Hematopoietic multipotent progenitor cell (in vitro differentiated cells): ENCODE results near the gene SCAPER. TPM values are rescaled to one million over a fixed set of nuclear protein-coding genes. Genes with fewer than 3 reads are reported as not detected.
A peak's percentile ranks its signal among the peaks of the same experiment; 100 is the strongest.
"Not testable (repeated sequence)": the region's sequence is repeated elsewhere in the genome, so short reads cannot be mapped to it uniquely, and the experiment has no call there.

Experiments
- DNase-seq, 3 donors: peaks; one replicate each; pipeline ENCODE4 v3.0.0-alpha.2; 2011 to 2015; ENCODE audit warnings: low read depth in 2 of 3, low spot score in 2 of 3
- total RNA-seq: library from RNA; depleted of rRNA; stranded (reverse); fragments of >200 nt; gene quantifications from one replicate; pipeline ENCODE4 v1.2.3, GENCODE V29; 2012

Gene SCAPER
- total RNA-seq, 1 donor, result 9.4 TPM

DNA sequence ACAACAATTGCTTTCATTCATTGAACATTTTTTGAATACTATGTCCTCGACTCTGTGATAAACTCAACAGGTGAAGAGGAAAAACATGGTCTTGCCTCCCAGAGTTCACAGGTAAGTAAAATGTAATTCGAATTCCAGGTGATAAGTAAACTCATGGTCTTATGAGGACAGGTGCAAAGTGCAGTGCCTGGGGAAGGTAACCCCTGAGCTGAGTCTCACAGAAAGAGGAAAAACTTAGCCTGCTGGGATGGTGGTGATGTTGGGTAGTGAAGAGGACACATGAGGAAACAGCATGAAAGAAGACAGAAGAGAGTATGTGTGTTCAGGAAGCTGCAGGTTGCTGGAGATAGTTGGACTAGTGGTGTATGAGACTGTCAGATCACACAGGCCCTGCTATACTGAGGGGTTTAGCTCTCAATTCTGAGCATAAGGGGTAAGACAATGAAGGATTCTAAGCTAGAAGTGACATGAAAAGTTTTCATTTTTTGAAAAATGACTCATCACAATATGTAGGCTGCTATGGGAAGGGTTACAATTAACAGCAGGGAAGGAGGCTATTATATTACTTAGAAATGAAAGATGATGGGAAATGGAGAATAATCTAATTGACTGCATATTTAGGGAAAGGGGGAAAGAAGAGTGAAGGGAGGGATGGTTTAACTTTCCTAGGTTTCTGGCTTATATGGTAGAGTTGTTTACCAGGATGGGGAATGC, 457.3 kb downstream of the SCAPER start:
- DNase-seq, result no peak

DNA sequence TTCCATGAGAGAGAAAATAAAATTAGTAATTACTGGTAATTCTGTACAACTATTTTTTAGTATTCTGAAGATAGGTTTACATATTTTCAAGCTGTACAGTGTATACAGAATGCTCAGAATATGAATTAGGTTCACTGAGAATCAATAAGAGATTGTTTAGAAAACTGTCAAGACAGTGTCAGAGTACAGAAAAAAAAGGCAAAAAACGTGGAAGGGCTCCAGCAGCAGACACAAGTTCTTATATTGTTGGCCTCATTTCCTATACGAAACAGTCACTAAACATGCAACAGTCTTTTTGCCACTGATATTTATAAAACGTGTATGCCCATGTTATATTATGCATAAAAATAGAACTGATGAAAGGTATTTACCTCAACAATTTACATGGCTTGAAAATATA, 464.7 kb downstream of the SCAPER start:
- no peak for DNase-seq

DNA sequence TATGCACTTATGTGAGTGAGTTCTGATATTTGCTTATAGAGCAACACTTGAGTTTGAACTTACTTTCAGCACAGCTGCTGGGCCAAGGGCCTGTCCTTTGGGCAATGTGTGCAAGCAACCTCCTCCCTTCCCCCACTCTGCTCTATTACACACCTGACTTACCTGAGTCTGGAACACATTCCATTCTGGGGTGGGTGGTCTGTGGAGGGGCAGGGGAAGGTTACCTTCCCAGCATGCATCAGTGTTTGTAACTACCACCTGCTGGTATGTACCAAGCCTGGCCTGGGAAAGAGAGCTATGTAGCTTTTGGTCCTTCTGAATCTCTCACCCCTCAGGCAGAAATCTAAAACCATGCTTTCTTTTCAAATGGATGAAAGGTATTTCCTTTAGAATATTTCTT, 465.6 kb downstream of the SCAPER start:
- DNase-seq, result no peak

DNA sequence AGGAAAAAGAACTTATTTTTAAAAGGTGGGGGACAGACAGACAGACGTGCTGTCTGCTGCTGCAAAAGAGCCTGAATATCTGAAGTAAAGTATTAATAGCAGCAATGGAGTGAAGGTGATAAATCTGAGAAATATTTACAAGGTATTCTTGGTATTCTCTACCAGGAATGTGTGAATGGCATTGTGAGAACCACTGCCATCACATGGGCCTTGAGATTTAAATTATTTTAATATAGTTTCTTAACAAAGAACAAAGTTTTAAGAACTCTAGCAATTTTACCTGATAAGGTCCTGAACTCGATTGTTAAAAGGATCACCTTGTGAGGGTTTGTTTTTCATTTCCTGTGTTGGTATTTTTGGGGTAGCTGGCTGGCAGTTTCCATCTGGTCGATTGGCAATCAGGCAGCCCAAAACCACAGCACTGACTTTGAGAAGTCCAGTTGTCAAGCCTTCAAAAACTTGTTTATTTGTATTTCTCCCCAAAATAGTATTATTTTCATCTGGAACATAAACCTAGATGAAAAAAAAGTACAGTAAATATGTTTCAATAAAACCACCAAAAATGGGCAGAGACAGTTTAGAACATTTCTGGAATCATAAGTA, 471.2 kb downstream of the SCAPER start:
- no peak for DNase-seq

DNA sequence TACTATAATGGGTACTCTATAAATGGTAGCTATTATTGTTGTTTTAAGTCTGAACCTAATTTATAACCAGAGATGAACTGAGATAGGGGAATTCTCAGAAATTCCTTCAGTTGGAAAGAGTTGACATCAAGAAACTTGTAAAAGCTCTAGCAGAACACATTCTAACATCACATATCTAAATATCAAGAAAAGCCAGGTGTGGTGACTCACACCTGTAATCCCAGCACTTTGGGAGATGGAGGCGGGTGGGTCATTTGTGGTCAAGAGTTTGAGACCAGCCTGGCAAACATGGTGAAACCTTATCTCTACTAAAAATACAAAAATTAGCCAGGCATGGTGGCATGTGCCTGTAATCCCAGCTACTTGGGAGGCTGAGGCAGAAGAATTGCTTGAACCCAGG, 472.1 kb downstream of the SCAPER start:
- DNase-seq, result not testable (repeated sequence)

DNA sequence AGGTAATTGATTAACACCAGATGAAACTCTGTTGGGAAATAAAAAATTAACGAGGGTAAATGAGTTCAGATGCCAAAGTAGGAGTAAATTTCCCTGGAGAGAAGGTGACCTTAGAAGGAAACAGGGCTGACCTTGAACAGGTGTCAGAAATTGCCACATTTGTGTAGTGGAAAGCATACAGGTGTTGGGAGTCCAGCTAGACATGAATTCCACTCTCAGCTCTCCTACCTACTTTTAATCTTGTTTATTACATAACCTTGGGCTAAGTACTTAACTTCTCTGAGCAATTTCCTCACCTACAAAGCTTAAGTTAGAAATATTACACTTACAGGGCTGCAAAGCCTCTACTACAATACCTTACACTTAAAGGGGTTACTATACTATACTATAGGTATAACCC, 472.5 kb downstream of the SCAPER start:
- DNase-seq, result no peak

DNA sequence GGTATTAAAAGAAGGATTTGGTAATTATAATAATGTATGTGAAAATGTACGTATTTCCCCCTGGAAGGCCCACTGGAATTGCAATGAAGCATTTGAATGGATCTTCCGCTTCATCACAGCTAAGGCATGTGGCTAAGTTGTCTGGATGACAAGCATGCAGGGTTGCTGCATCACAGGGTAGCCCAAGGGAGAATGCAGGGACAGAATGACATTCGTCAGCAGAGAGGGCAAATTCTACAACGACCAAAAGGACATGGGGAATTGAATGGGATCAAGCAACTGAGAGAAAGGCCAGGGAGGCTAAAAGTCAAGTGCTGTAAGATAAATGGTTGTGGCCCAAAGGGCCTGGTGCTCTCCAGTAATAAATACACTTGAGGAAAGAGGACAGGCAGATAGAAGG, 473.2 kb downstream of the SCAPER start:
- no peak for DNase-seq

DNA sequence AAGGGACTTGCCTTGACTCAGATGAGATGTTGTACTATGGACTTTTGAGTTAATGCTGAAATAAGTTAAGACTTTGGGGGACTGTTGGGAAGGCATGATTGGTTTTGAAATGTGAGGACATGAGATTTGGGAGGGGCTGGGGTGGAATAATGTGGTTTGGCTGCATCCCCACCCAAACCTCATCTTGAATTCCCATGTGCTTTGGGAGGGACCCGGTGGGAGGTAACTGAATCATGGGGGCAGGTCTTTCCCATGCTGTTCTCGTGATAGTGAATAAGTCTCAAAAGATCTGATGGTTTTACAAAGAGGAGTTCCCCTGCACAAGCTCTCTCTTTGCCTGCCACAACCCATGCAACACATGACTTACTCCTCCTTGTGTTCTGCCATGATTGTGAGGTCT, 474.4 kb downstream of the SCAPER start:
- DNase-seq, result not testable (repeated sequence)

DNA sequence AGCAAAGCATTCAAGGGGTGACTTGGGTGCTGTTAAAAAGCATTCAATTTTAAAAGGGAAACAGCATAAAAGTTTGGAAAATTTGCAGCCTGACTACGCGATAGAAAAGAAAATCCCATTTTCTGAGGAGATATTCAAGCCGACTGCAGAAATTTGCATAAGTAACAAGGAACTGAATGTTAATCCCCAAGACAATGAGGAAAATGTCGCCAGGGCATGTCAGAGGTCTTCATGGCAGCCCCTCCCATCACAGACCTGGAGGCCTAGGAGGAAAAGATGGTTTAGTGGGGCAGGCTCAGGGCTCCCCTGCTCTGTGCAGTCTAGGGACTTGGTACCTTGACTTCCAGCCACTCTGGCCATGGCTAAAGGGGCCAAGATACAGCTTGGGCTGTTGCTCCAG, 475.5 kb downstream of the SCAPER start:
- DNase-seq, result no peak

DNA sequence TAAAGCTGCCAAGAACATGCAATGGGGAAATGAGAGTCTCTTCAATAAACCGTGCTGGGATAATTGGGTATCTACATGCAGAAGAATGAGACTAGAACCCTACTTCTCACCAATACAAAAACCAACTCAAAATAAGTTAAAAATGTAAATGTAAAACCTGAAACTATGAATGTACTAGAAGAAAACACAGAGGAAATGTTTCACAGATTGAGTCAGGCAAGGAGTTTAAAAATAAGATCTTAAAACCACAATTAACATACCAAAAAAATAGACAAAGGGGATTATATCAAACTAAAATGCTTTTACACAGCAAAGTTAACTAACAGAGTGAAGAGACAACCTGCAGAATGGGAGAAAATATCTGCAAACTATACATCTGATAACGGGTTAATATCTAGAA, 478.2 kb downstream of the SCAPER start:
- no peak for DNase-seq

DNA sequence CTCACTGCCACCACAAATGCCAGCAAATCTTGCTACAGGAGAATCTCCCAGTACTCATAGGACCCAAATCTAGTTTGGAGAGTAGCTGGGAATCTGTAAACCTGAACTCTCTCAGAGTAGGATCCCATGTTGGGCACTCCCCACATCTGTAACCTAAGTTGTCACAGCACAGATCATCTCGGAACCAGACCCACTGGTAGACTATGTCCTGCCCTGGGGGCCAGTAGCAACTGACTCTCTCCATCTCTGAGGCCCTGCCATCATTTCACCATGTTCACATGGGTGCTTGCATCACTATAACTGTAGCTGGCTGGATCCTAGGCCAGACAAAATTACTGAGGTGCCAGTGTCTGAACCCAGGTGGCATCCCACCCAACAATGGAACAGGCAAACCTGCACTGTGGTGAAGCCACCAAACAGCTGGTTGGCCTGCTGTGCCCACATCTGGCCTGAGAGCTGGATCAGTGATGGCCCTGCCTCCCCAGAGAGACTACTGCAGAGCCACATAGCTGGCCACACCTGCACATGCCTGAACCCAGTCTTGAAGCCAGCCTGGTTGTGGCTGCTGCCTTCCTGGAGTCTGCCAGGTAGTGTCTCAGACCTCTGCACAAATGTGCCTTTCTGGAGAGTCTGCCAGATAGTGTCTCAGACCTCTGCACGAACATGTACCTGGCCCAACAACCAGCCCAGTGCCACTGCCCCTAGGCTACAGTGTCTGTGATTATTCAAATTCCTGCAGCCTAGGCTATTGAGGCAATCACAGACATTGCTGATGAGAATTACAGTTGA, 486.6 kb downstream of the SCAPER start:
- DNase-seq, result no peak

DNA sequence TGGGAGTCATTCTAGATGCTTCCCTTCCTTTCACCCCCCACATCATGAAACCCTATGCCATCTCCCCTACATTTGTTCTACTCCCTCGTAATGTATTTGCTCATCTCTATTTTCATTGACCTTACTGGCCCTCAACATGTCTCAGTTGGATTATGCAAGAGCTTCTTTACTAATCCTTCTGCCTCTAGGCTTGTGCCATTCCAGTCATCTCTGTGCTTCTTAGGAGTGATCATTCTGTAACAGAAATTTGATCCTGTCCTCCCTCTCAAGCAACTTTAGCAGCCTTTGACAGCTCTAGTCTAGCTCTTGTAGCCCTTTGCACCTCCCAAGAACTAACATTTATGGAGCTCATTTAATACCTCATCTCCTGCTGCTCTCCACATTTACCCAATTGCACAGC, 503.9 kb downstream of the SCAPER start:
- no peak for DNase-seq

DNA sequence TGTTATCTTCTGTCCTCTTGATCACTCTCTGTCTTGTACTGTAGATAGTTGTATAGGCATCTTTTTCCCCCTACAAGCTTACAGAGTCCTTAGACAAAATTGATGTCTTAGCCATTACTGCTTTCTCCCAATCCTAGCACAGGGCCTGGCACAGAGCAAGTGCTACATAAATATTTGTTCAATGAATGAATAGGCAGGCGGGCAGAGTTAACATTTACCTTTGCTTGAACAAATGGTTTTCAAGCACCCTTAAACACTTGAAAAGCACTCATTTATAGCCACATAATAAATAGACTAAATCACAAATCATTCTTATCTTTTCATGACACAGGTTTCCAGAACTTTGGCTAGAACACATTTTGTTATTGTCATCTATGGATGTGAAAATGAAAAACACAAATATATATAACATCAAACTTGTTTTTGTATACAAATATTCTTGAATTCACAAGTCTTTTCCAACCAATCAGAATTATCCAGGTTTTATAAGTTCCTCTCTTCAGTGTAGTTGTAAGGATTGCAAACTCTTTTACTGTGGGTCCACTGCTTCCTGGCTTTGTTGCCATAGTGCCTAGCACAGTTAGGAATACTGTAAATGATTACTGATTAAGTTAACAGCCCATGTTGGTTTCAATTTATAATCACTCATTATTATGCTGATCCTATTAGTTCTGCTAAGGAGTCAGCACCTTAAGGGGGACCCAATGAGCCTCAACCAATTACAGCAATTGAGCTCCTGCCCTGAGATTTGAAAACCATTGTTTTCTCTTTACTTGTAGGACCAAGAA, 506.6 kb downstream of the SCAPER start:
- no peak for DNase-seq

DNA sequence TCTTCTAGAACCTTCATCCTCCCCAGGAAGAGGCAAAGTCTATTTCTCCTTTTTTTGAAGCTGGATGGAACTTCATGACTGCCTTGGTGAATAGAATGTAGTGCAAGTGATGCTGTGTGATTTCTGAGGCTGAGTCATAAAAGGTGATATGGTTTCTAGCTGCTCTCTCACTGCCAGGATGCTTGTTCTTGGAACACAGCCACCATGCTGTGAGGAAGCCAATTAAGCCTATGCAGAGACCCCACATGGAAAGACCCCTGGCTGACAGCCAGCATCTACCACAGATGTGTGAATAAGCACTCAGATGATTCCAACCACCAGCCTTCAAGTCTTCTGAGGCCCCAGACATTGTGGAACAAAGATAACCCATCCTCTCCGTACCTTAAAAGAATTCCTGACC, 511.5 kb downstream of the SCAPER start:
- peak in 2 of 3 donors; percentile 15 to 71 for DNase-seq

DNA sequence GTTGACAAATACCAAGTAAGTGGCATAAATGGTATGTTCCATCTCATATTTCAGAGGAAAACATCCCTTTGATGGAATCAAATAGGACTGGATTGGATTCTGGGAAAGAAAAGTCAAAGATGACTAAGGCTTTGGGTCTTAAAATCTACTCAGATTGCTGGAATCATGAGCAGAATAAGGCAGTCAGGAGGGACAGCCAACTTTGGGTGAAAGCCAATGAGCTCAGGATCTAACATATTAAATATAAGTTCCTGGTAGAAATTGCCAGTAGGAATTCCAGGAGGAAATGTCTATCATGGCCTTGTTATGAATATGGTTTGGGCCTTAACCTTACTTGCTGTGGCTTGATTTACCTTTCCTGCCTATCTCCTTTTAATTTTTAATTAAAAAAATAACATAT, 513.3 kb downstream of the SCAPER start:
- DNase-seq, result no peak

DNA sequence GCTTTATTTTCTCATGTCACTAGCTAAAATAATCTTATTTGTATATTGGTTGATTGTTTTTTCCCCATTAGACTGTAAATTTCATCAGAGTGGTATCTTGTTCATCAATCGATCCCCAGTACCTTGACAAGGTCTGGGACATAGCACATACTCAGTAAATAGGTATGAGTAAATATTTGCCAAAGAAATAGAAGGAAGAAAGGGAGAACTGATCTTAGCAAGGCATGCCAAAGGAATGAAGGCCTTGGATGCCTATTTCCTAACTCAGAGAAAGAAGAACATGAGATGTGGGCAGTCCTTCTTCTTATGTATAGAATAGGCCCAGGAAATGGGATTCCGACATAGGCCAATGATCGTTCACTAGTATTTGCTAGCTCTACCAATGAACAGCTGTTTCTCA, 513.8 kb downstream of the SCAPER start:
- no peak for DNase-seq

DNA sequence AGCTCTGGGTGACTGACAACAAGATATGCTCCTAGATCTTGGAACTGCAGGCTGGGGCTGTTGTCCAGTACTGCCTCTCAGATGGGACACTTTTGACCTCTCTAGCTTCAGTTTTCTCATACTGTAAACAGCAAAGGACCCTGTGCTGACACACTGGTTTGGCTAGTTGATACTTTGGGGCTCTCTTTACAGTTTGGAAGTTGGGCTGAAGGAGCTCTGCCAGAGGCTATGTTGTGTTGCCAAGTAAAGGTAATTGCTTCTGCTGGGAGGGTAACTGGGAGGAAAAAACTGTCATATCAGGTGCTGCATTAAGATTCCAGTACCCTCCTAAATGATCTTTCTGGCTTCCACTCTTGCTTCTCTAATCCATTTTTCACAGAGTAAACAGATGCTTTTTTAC, 514.6 kb downstream of the SCAPER start:
- no peak for DNase-seq

DNA sequence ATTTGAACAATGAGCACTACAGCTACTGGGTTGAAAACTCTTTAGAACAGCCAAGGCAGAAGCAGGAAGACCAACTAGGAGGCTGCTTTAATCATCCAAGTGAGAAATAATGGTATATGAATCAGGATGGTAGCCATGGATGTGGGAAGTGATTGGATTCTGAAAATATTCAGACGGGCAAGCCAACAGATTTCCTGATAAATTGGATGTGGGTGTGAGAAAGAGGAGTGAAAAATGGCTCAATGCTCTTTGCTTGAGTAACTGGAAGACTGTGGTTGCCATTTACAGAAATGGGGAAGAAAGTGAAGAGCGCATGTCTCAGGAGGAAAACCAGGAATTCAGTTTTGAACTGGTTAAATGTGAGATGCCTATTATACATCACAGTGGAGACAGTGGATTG, 518.2 kb downstream of the SCAPER start:
- DNase-seq, result no peak

DNA sequence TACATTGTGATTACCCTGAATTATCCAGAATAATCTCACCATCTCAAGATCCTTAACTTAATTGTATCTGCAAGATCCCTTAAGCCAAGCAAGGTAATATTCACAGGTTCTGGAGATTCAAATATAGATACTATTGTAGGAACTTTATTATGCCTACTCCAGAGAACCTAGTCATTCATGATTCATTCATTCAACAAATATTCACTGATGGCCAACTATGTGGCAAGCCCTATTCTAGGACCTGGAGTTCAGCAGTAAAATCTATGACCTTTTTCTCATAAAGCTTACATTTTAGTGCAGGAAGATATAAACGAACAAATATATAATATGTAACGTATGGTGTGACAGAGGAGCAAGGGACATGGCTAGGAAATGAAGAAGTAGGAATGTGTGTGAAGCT, 519.0 kb downstream of the SCAPER start:
- DNase-seq, result no peak

DNA sequence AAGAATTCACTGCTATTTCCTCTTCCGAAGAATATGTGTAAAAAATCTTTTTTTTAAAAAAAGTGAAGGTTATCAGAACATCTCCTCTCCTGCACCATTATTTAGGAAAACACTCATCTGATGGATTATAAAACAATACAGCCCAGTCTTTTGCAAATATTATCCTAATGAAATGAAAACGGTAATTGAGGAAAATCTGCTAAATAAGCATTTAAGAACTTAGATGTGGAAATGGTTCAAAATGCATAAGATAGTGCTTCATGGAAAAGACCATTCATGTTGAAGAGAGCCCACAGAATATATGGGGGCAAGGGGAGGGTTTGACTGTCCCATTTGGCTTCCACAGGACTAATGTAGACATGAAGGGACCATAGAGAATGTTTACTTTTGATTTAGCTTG, 520.7 kb downstream of the SCAPER start:
- no peak for DNase-seq
